Colonic mucosa (tissue), 4 donors: ENCODE results near the gene PRKN. TPM values are rescaled to one million over a fixed set of nuclear protein-coding genes. Genes with fewer than 3 reads are reported as not detected.

Experiments
- DNase-seq: peaks from one replicate; pipeline ENCODE4 v3.0.0-alpha.2; 2020
- H3K27ac ChIP-seq: fragments of 200-600 bp; one replicate; pipeline ENCODE4 v1.8.0; 2021
- H3K27me3 ChIP-seq: fragments of 200-600 bp; one replicate; pipeline ENCODE4 v1.8.0; 2021
- H3K36me3 ChIP-seq: fragments of 200-600 bp; one replicate; pipeline ENCODE4 v1.8.0; 2021
- H3K4me1 ChIP-seq: fragments of 200-600 bp; one replicate; pipeline ENCODE4 v1.8.0; 2021; ENCODE audit warnings: mild to moderate bottlenecking
- H3K4me3 ChIP-seq: fragments of 200-600 bp; one replicate; pipeline ENCODE4 v1.8.0; 2021
- H3K9ac ChIP-seq, 2 donors: one replicate each; pipeline ENCODE4 v1.7.0; 2013; ENCODE audit warnings: control low read depth in 2 of 2, low read depth in 2 of 2, low read length in 2 of 2
- H3K9me3 ChIP-seq: fragments of 200-600 bp; one replicate; pipeline ENCODE4 v1.8.0; 2021
- CTCF ChIP-seq: fragments of 200-600 bp; IDR thresholded peaks from one replicate; pipeline ENCODE4 v1.8.0; 2022; ENCODE audit warnings: antibody characterized with exemption, mild to moderate bottlenecking
- intact Hi-C: fragments of 100-400 bp; cut with DNase I; formaldehyde crosslinking; loops from one replicate; pipeline ENCODE4 v1.14.1; 2022
- total RNA-seq, 2 donors: library from RNA; stranded (reverse); fragmentation: NEBNext Ultra II Directional in 1 of 2; extraction: Animal tissue kit (Norgen Biotek cat#: 25700) in 1 of 2; gene quantifications; one replicate each; pipeline ENCODE4 v1.2.1, GENCODE V29; 2021
- donor health status: healthy.
- donor health status: DM: no; HTN: no; CAD: no.
- donor health status: DM: no; HTN: no; CAD: no.

The PRKN gene
- total RNA-seq, 2 donors from 2014 or later = 3.7 to 8.1 TPM

GRCh38 chr6:161584051-161584450, 1143.5 kb downstream of the PRKN start:
- Histone ChIP-seq H3K9ac (no peak overlapping the region), H3K27ac (no peak overlapping the region), H3K4me1 (no peaks in the 10 kb centered on the region), H3K4me3 (no peak overlapping the region), H3K36me3 (no peaks in the 10 kb centered on the region), H3K27me3 (no peaks in the 10 kb centered on the region), H3K9me3 (no peaks in the 10 kb centered on the region)
- DNase-seq = no peak
- intact Hi-C loops = no loop called here
- TF ChIP-seq CTCF = no peak

GRCh38 chr6:161583584-161583983, 1144.0 kb downstream of the PRKN start:
- DNase-seq = no peak
- Histone ChIP-seq H3K27me3 (no peaks in the 10 kb centered on the region), H3K9ac (no peak overlapping the region), H3K9me3 (no peaks in the 10 kb centered on the region), H3K4me1 (no peaks in the 10 kb centered on the region), H3K36me3 (no peaks in the 10 kb centered on the region), H3K4me3 (no peak overlapping the region), H3K27ac (no peak overlapping the region)
- no peak for TF ChIP-seq CTCF
- intact Hi-C loops = no loop called here

GRCh38 chr6:161578478-161578877, 1149.1 kb downstream of the PRKN start:
- Histone ChIP-seq H3K4me3 (no peak overlapping the region), H3K36me3 (no peaks in the 10 kb centered on the region), H3K9ac (no peak overlapping the region), H3K9me3 (no peaks in the 10 kb centered on the region), H3K4me1 (no peaks in the 10 kb centered on the region), H3K27me3 (no peaks in the 10 kb centered on the region), H3K27ac (no peak overlapping the region)
- intact Hi-C loops = no loop called here
- TF ChIP-seq CTCF = no peak
- no peak for DNase-seq

GRCh38 chr6:161575523-161576254, 1151.9 kb downstream of the PRKN start:
- TF ChIP-seq CTCF = no peak
- intact Hi-C loops = no loop called here
- H3K36me3 ChIP-seq = no peaks in the 10 kb centered on the region
- DNase-seq = no peak
- no peaks in the 10 kb centered on the region for H3K27me3 ChIP-seq
- H3K27ac ChIP-seq = no peak overlapping the region
- H3K9ac ChIP-seq = no peak overlapping the region
- no peaks in the 10 kb centered on the region for H3K4me1 ChIP-seq
- H3K4me3 ChIP-seq = no peak overlapping the region
- no peaks in the 10 kb centered on the region for H3K9me3 ChIP-seq

DNA sequence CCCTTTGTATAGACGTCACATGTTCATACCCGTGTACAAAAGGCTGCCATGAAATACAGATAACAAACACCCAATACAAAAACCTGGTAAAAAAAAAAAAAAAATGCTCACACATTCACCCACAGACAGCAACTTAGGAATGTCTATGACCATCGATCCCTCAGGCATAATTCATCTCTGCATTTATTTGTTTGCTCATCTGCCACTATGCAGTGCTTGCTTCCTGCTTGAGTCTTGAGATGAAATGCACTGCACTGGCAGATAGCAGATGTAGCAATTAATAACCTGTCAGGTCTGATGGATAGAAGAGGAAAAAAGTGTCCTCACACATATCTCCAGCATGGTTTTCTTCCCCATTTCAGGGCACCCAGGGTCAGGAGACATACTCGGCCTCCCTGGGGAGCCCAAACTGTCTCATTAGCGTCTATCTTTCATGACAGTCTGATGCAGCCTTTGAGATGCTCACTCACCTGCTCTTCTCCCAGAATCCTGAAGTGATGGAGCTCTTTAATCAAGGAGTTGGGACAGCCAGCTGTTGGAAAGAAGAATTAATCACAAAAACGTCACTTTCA, 1158.6 kb downstream of the PRKN start:
- intact Hi-C loops = no loop called here
- H3K36me3 ChIP-seq = no peaks in the 10 kb centered on the region
- DNase-seq = no peak
- no peaks in the 10 kb centered on the region for H3K4me1 ChIP-seq
- no peaks in the 10 kb centered on the region for H3K9me3 ChIP-seq
- H3K9ac ChIP-seq = no peak overlapping the region
- TF ChIP-seq CTCF = no peak
- H3K27ac ChIP-seq = no peak overlapping the region
- no peaks in the 10 kb centered on the region for H3K27me3 ChIP-seq
- H3K4me3 ChIP-seq = no peak overlapping the region
